Measurements from ENCODE around the gene GAB1.

DNA sequence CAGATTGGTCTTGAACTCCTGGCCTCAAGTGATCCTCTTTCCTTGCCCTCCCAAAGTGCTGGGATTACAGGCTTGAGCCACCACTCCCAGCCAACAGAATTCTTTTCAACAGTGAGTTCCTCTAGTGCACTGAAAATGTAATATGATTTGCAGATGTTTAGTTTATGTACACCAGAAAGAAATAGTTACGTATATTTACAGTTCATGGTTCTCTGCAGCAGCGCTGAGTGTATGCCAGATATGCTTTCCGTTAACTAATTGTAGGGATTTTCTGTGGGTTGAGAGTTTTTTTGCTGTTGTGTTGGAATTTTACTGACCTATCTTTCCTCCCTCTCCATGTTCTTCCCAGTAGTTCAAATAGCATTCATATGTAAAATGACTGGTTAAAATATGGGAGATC, 44.0 kb downstream of the GAB1 start:
- TF ChIP-seq, protein P1, sequence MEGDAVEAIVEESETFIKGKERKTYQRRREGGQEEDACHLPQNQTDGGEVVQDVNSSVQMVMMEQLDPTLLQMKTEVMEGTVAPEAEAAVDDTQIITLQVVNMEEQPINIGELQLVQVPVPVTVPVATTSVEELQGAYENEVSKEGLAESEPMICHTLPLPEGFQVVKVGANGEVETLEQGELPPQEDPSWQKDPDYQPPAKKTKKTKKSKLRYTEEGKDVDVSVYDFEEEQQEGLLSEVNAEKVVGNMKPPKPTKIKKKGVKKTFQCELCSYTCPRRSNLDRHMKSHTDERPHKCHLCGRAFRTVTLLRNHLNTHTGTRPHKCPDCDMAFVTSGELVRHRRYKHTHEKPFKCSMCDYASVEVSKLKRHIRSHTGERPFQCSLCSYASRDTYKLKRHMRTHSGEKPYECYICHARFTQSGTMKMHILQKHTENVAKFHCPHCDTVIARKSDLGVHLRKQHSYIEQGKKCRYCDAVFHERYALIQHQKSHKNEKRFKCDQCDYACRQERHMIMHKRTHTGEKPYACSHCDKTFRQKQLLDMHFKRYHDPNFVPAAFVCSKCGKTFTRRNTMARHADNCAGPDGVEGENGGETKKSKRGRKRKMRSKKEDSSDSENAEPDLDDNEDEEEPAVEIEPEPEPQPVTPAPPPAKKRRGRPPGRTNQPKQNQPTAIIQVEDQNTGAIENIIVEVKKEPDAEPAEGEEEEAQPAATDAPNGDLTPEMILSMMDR (IDR thresholded peaks at IDR 0.05): no peak
- no peak for TF ChIP-seq POLR2A (IDR thresholded peaks at IDR 0.05)

All from esophagus squamous epithelium (tissue), 4 donors.